ENCODE results near the gene CAP1. TPM values are rescaled to one million over a fixed set of nuclear protein-coding genes. Genes with fewer than 3 reads are reported as not detected.
"Not testable (repeated sequence)": the region's sequence is repeated elsewhere in the genome, so short reads cannot be mapped to it uniquely, and the experiment has no call there.

CAP1 gene
- total and polyA plus RNA-seq, 5 experiments from 2014 or later = 313 to 675 (median 610) TPM

GRCh38 chr1:40067023-40067422 is 26.5 kb downstream of the CAP1 start:
- Mint-ChIP-seq H3K4me1 (peaks cover 28 to 55% (median 52%) of the 10 kb centered on the region in 4 donors), H3K27ac (peak overlapping the region; percentile 81 to 90 (median 84)), H3K36me3 (peaks cover 15 to 94% (median 55%) of the 10 kb centered on the region in 3 donors), H3K4me3 (no peak overlapping the region), H3K9me3 (no peaks in the 10 kb centered on the region), H3K27me3 (no peaks in the 10 kb centered on the region)
- ATAC-seq = no peak
- POLR2A ChIA-PET = interaction anchor here (1.0 to 12.3 kb wide), 3 partner anchors 8 to 22 kb away, joined by 3 to 246 read pairs (median 3); partner anchors contain the start of gene CAP1
- no peak for DNase-seq

- Mint-ChIP-seq H3K27ac (peak overlapping the region in 8 of 10 donors; percentile 47 to 88 (median 80)), H3K9me3 (no peaks in the 10 kb centered on the region), H3K27me3 (no peaks in the 10 kb centered on the region), H3K36me3 (peaks cover 19 to 95% (median 58%) of the 10 kb centered on the region in 3 donors), H3K4me3 (no peak overlapping the region), H3K4me1 (peaks cover 29 to 56% (median 48%) of the 10 kb centered on the region in 4 donors)
- POLR2A ChIA-PET = interaction anchor here (1.3 to 12.3 kb wide), 2 partner anchors 10 to 23 kb away, joined by 4 to 246 read pairs; partner anchors contain the start of gene CAP1
- no peak for ATAC-seq
- no peak for DNase-seq
These were observed 27.3 kb downstream of the CAP1 start for GRCh38 chr1:40067851-40068250.

GRCh38 chr1:40072142-40072541 is 31.6 kb downstream of the CAP1 start:
- POLR2A ChIA-PET = interaction anchor here (0.5 kb wide), 1 partner anchor 113 kb away, joined by 3 read pairs; no protein-coding TSS in a partner anchor
- DNase-seq = no peak
- H3K4me3 Mint-ChIP-seq = no peak overlapping the region
- H3K36me3 Mint-ChIP-seq = peaks cover 4 to 91% (median 32%) of the 10 kb centered on the region in 3 donors
- no peak for ATAC-seq
- peak overlapping the region; percentile 37 to 88 (median 80) for H3K27ac Mint-ChIP-seq
- H3K9me3 Mint-ChIP-seq = no peaks in the 10 kb centered on the region
- H3K27me3 Mint-ChIP-seq = no peaks in the 10 kb centered on the region
- H3K4me1 Mint-ChIP-seq = peaks cover 12 to 34% (median 29%) of the 10 kb centered on the region in 4 donors

- ATAC-seq = no peak
- Mint-ChIP-seq H3K27me3 (no peaks in the 10 kb centered on the region), H3K4me3 (no peak overlapping the region), H3K9me3 (no peaks in the 10 kb centered on the region), H3K27ac (peak overlapping the region; percentile 1 to 88 (median 82)), H3K4me1 (peaks cover 11 to 27% (median 24%) of the 10 kb centered on the region in 4 donors), H3K36me3 (peaks cover 3 to 89% (median 31%) of the 10 kb centered on the region in 3 donors)
- DNase-seq = no peak
- POLR2A ChIA-PET = no interaction called here
These were observed 32.5 kb downstream of the CAP1 start for GRCh38 chr1:40073062-40073461.

GRCh38 chr1:40075266-40075665 is 34.7 kb downstream of the CAP1 start:
- no peak overlapping the region for H3K4me3 Mint-ChIP-seq
- H3K9me3 Mint-ChIP-seq = no peaks in the 10 kb centered on the region
- H3K27me3 Mint-ChIP-seq = no peaks in the 10 kb centered on the region
- DNase-seq (no peak), ATAC-seq (no peak)
- H3K4me1 Mint-ChIP-seq = peaks cover 14 to 33% (median 32%) of the 10 kb centered on the region in 4 donors
- H3K36me3 Mint-ChIP-seq = peaks cover 3 to 83% (median 28%) of the 10 kb centered on the region in 3 donors
- peak overlapping the region in 9 of 10 donors; percentile 0 to 85 (median 59) for H3K27ac Mint-ChIP-seq
- POLR2A ChIA-PET = interaction anchor here (0.7 to 2.0 kb wide), 7 partner anchors 9 to 35 kb away, joined by 3 to 4 read pairs (median 3); partner anchors contain the start of genes CAP1 and PPT1

- POLR2A ChIA-PET = interaction anchor here (0.6 to 1.8 kb wide), 5 partner anchors 8 to 39 kb away, joined by 3 to 5 read pairs (median 3); no protein-coding TSS in a partner anchor
- no peak for ATAC-seq
- DNase-seq = no peak
- no peak overlapping the region for H3K4me3 Mint-ChIP-seq
- H3K4me1 Mint-ChIP-seq = peaks cover 15 to 37% (median 31%) of the 10 kb centered on the region in 4 donors
- H3K36me3 Mint-ChIP-seq = peaks cover 3 to 78% (median 22%) of the 10 kb centered on the region in 3 donors
- no peaks in the 10 kb centered on the region for H3K27me3 Mint-ChIP-seq
- H3K27ac Mint-ChIP-seq = peak overlapping the region in 5 of 10 donors; percentile 15 to 74 (median 37)
- H3K9me3 Mint-ChIP-seq = no peaks in the 10 kb centered on the region
These were observed 36.4 kb downstream of the CAP1 start for GRCh38 chr1:40076895-40077312.

GRCh38 chr1:40078512-40079333 is 38.2 kb downstream of the CAP1 start:
- Mint-ChIP-seq H3K36me3 (peaks cover 0 to 74% (median 17%) of the 10 kb centered on the region in 3 donors), H3K27ac (peak overlapping the region in 8 of 10 donors; percentile 4 to 89 (median 66)), H3K4me3 (no peak overlapping the region), H3K27me3 (no peaks in the 10 kb centered on the region), H3K4me1 (peaks cover 9 to 33% (median 16%) of the 10 kb centered on the region in 4 donors), H3K9me3 (no peaks in the 10 kb centered on the region)
- peak; percentile 67 to 70 for ATAC-seq
- POLR2A ChIA-PET = interaction anchor here (0.6 to 1.8 kb wide), 5 partner anchors 9 to 613 kb away, joined by 4 to 8 read pairs (median 5); partner anchors contain the start of gene NFYC
- DNase-seq = peak in 9 of 10 donors; percentile 13 to 69 (median 51)

GRCh38 chr1:40079774-40080400 is 39.4 kb downstream of the CAP1 start:
- H3K9me3 Mint-ChIP-seq = no peaks in the 10 kb centered on the region
- H3K36me3 Mint-ChIP-seq = peaks cover 0 to 71% (median 17%) of the 10 kb centered on the region in 3 donors
- POLR2A ChIA-PET = interaction anchor here (0.7 kb wide), 1 partner anchor 17 kb away, joined by 5 read pairs; no protein-coding TSS in a partner anchor
- no peak for DNase-seq
- no peak for ATAC-seq
- H3K27ac Mint-ChIP-seq = peak overlapping the region in 6 of 10 donors; percentile 34 to 62 (median 52)
- H3K27me3 Mint-ChIP-seq = no peaks in the 10 kb centered on the region
- H3K4me3 Mint-ChIP-seq = no peak overlapping the region
- H3K4me1 Mint-ChIP-seq = peaks cover 6 to 33% (median 9%) of the 10 kb centered on the region in 4 donors

GRCh38 chr1:40081871-40082270 is 41.3 kb downstream of the CAP1 start:
- Mint-ChIP-seq H3K27ac (no peak overlapping the region), H3K36me3 (peaks cover 0 to 75% (median 15%) of the 10 kb centered on the region in 3 donors), H3K4me3 (no peak overlapping the region), H3K4me1 (peaks cover 12 to 31% (median 15%) of the 10 kb centered on the region in 4 donors), H3K27me3 (no peaks in the 10 kb centered on the region), H3K9me3 (no peaks in the 10 kb centered on the region)
- DNase-seq (no peak), ATAC-seq (no peak)
- POLR2A ChIA-PET = no interaction called here

GRCh38 chr1:40084750-40085149 is 44.2 kb downstream of the CAP1 start:
- POLR2A ChIA-PET = interaction anchor here (1.0 to 1.1 kb wide), 2 partner anchors 8 to 15 kb away, joined by 3 to 7 read pairs; no protein-coding TSS in a partner anchor
- Mint-ChIP-seq H3K4me3 (peak overlapping the region in 3 of 10 donors; percentile 18 to 41 (median 30)), H3K36me3 (peaks cover 0 to 83% (median 19%) of the 10 kb centered on the region in 3 donors), H3K4me1 (peaks cover 8 to 22% (median 10%) of the 10 kb centered on the region in 4 donors), H3K27ac (peak overlapping the region in 4 of 10 donors; percentile 29 to 86 (median 62))
- peak in 7 of 10 donors; percentile 6 to 30 (median 23) for DNase-seq
- not testable (repeated sequence) for ATAC-seq, H3K9me3 Mint-ChIP-seq, H3K27me3 Mint-ChIP-seq

GRCh38 chr1:40090652-40091355 is 50.3 kb downstream of the CAP1 start:
- peaks cover 13 to 24% (median 18%) of the 10 kb centered on the region in 4 donors for H3K4me1 Mint-ChIP-seq

More at GRCh38 chr1:40090652-40091355, 50.3 kb downstream of the CAP1 start:
- ATAC-seq (no peak), DNase-seq (no peak)
- POLR2A ChIA-PET = no interaction called here
- Mint-ChIP-seq H3K9me3 (no peaks in the 10 kb centered on the region), H3K36me3 (peaks cover 5 to 93% (median 24%) of the 10 kb centered on the region in 3 donors), H3K27me3 (no peaks in the 10 kb centered on the region), H3K4me3 (no peak overlapping the region), H3K27ac (no peak overlapping the region)

All from naive thymus-derived CD8-positive, alpha-beta T cell (primary cell).